Activated T-helper 9 cell treated with anti-CD3 and anti-CD28 coated beads, Interleukin-2, amount 50 U/mL, for 16 hours (primary cell): ENCODE data around the gene ATXN1.
A peak's percentile ranks its signal among the peaks of the same experiment; 100 is the strongest.

ENCODE experiments used
- DNase-seq: peaks from one replicate; pipeline ENCODE4 v3.0.0-alpha.2; 2020; ENCODE audit warnings: low read depth

The ATXN1 gene

GRCh38 chr6:16698162-16698533, 63.1 kb downstream of the ATXN1 start:
- no peak for DNase-seq

DNA sequence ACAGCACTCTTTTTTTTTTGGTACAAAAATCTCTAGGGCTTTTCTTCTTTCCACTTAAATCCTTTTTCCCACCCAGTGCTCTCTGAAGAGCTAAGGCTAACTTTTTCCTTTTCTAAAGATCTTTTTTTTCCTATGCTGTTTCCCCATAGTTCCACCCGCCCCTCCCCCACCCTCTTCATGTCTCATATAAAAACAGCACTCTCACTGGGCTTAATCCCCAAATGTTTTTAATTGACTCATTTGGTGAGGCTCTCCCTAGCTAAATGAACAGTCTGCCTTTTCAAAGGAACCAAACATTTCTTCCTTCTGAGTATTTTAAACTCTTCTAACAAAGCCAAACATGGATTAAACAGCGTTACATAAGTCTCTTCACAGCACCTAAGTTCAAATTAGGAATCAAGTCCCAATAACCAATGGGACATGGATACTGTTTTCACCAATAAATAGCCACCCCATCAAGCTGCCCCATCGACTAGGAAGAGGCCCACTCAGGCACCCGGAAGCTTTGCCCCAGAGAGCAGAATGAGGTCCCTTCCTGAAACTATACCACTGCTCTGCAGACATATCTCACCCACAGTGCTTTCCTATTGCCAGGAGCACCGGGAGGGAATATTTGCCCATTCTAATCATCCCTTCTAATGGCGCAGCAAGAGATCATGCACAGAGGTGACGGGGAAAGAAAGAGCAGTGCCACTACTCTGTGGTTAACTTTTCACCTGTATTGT, 63.7 kb downstream of the ATXN1 start:
- DNase-seq: no peak

GRCh38 chr6:16696496-16696895, 64.8 kb downstream of the ATXN1 start:
- DNase-seq: no peak

GRCh38 chr6:16694781-16695578, 66.3 kb downstream of the ATXN1 start:
- no peak for DNase-seq

- no peak for DNase-seq
Observed at GRCh38 chr6:16691324-16691723, 69.9 kb downstream of the ATXN1 start.

GRCh38 chr6:16690608-16691142, 70.6 kb downstream of the ATXN1 start:
- DNase-seq: peak; percentile 40

GRCh38 chr6:16689788-16690607, 71.3 kb downstream of the ATXN1 start:
- no peak for DNase-seq

DNA sequence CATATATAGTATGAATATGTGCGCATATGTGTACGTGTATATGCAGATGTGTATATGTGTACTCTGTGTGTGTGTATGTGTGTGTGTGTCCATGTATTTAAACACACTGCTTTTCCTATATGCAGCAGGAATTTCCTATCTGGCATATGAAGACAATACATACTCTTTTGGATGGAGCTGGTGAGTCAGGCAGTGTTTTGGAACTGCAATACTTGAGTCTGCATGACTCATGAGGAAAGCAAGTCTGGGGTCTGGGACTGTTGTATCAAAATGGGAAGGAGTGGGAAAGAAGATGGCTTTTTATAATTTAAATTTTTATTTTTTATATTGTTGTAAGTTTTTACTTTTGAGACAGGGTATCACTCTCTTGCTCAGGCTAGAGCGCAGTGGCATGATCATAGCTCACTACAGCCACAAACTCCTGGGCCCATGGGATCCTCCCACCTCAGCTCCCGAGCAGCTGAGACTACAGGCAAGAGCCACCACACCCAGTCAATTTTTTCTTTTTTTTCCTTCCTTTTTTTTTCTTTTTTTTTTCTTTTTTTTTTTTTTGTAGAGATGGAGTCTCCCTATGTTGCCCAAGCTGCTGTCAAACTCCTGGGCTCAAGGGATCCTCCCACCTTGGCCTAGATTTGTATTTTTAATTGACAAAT, 72.2 kb downstream of the ATXN1 start:
- no peak for DNase-seq

DNA sequence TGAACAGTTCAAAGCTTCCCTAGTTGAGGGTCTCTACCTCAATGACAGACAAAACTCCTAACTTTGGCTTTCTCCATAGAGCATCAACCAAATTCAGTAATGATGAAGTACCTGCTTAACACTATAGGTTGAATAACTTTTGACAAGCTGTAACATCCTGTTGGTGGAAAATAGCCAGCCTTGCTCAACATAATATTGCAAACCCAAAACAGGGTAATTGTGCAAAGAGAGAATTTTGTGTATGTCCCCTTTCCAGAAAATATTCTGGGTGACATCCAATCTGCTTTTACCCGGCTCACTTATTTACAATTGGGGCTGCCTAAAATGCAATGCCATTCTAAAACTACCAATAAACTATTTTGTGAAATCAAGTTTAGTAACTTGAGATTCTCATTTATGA, 72.8 kb downstream of the ATXN1 start:
- no peak for DNase-seq

- no peak for DNase-seq
Observed at GRCh38 chr6:16687045-16687444, 74.2 kb downstream of the ATXN1 start.

DNA sequence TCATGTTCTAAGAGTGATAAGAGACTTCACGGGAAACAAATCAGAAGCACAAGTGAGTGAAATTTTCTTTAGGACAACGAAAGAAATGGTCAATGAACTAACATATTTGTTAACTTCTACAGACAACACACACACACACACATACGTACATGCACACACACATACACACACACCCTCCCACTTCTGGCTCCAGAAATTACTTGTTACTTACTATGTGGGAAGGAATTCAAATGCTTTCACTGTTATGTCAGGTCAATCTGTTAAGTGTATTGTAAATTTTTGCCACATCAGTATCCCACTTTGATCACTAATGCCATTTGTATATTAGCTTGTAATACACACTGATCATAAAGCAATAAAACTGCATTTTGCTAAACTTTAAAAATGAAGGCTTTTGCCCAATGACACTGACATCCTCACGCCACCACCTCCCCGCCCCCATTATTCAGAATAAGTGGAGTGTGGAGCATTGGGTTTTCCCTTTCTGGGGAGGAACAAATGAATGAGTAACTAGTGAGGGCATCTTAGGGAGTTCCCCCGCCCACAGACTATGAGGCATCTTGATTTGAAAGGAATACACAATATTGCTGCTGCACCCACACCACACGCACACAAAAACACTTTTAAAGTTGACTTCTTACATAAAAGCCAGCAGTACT, 76.2 kb downstream of the ATXN1 start:
- DNase-seq: peak; percentile 81

GRCh38 chr6:16684195-16684689, 77.0 kb downstream of the ATXN1 start:
- DNase-seq: no peak

DNA sequence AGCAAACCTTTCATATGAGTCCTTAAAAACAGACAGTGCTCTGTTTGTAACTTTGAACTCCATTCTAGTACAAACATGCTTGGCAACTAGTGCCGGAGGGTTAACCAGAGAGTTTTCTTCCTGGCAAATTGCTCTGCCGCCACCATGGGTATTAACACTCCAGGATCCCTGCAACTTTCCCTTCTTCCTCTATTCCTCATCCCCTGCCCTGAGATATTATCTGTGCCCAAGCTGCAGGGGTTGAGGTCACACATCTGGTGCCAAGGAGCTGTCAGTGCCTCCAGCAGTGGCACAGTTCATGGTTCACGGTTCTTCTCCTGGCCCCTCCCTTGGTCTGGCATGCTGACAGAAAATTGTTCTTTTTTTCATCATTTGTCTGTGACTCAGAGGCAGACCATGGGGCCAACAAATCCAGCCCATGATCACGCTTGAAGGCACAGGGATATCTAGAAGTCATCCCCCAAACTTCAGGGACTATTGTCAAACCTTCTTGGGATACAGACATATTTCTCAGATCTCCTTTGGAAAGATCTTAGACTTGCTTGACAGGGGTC, 77.5 kb downstream of the ATXN1 start:
- DNase-seq: no peak

GRCh38 chr6:16681260-16681873, 79.9 kb downstream of the ATXN1 start:
- no peak for DNase-seq

DNA sequence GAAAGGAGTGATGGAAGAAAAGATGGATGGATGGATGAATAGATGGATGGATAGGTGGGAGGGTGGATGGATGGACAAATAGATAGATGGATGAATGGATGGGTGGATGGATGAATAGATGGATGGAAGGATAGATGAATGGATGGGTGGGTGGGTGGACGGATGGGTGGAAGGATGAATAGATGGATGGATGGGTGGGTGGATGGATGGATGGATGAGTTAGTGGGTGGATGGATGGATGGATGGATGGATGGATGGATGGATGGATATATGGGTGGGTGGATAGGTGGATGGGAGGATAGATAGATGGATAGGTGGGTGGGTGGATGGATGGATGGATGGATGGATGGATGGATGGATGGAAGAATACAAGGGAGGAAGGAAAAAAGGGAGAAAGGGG, 82.2 kb downstream of the ATXN1 start:
- DNase-seq: no peak

DNA sequence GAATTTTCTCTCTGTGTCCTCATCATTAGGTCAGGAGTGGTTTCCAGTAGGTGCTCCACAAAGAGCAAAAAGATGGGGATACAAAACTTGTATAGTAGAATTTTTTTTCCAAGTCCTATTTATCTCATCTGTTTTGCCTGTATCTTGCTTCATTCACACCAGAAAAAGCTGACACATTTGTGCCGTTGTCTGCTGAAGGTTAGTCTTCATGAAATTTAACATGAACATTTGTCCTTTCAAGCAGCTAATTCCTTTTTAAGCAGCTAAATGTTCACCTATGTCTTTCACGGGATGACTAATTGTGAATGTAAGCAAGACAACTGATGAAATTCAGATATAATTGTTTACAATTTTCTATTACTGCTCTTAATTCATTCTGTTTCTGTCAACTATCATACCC, 83.8 kb downstream of the ATXN1 start:
- DNase-seq: no peak

DNA sequence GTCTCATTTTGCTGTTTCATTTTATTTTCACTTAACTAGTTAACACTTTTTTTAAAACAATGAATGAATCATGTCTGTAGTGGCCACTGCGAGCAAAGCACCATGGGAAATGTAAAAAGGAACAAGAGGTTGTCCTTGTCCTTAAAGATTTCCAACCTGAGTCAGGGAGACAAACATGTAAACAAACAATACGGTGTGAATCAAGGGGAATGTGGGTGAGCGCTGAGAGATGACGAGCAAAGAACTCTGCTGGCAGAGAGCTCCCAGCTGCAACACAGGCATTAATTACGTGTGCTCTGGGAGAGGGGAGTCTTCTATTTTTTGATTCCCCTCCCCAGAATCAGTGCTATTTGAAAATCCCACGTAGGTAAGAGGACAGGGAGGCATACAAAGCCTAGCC, 84.3 kb downstream of the ATXN1 start:
- no peak for DNase-seq

GRCh38 chr6:16676376-16676775, 84.9 kb downstream of the ATXN1 start:
- no peak for DNase-seq

- no peak for DNase-seq
Observed at GRCh38 chr6:16674801-16675392, 86.4 kb downstream of the ATXN1 start.
